ENCODE data around the gene POLL.

Gene POLL

DNA sequence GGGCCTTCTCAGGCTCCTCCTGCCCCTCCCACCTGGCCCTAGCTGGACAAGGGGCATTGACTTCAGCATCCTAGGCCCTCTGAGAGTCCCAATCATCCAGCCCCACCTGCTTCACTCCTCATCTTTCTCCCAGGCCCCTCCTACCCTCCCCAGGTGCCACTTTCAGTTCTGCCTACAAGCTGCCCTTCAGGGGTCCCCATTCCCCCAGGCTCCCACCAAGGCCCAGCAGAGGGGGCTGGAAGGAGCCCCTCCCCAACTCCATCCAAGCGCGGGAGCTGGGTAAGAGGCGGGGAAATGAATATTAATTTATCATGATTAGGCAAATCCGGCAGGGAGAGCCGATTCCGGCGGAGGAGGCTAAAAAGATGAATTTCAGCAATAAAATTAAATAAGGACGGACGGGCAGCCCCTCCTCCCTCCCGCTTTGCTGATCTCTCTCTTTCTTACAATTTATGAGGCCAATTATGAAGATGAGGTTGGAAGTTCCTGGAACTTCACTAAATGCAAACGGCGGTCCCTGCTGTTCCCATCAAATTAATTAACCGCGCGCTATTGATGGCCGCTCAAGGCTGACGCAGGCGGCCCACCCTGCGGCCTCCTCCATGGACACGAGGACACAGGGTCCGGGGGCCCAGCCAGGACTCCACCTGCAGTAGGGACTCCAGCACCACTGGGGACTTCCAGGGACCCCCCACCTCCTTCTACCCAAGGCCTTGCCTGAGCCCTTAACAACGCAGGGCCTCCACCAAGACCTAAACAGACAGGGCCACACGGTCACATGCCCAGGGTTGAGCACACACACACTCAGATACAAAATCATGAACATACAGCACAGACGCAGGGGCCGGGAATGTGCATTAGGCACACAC, 13.9 kb downstream of the POLL start:
- DNase-seq (ENCODE audit: low read depth, low spot score), result no peak

DNA sequence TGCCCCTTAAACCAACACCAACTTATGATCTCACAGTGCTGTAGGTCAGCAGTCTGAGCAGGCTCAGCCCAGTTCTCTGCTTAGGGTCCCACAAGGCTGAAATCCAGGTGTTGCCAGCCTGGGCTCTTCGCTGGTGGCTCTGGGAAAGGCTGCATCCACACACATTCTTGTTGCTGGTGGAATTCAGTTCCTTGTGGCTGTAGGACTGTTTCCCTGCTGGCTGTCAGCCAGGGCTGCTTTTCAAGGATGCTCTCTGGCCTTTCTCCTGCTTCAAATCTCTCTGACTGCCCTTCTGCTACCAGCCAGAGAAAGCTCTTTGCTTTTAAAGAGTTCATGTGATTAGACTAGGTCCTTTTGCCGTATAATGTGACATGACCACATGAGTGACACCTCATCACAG, 15.3 kb downstream of the POLL start:
- DNase-seq (ENCODE audit: low read depth, low spot score), result no peak

DNA sequence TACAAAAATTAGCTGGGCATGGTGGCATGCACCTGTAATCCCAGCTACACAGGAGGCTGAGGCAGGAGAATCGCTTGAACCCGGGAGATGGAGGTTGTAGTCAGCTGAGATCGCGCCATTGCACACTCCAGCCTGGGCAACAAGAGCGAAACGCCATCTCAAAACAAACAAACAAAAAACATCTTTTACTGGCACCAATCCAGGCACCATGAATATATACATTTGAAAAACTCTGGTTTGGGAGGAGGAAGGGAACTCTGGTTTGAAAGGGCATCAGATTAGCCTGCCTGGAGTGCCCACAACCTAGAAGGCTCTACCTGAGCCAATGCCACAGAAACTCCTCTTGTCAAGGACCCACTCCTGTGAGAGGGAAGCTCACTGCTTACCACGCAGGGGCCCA, 15.9 kb downstream of the POLL start:
- no peak for DNase-seq (ENCODE audit: low read depth, low spot score)

DNA sequence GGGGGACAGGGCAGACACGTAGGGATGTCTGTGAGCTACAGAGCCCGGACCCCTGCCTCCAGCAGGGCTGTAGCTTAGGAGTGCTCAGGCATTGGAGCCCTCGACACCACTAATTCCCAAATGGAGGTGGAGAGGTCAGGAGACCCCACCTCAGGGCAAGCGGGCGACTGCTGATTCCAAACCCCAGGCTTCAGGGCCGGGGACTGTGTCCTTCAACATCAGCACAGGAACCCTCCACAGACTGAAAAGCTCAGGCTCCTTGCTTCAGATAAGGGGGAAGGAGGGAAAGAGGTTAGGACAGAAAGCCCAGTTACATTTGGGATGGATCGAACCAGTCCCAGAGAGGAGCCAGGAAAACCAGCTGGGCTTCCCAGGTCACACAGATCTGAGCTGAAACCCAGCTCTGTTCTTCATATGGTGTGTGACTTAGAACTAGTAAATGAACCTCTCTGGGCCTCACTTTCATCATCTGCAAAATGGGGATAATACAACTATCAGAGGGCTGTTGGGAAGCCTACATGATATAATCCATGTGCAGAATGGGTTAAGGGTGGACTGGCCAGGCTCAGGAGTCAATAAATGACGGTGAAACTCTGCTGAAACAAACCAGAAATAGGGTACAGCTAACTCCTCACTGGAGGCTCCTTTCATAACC, 16.7 kb downstream of the POLL start:
- no peak for DNase-seq (ENCODE audit: low read depth, low spot score)

DNA sequence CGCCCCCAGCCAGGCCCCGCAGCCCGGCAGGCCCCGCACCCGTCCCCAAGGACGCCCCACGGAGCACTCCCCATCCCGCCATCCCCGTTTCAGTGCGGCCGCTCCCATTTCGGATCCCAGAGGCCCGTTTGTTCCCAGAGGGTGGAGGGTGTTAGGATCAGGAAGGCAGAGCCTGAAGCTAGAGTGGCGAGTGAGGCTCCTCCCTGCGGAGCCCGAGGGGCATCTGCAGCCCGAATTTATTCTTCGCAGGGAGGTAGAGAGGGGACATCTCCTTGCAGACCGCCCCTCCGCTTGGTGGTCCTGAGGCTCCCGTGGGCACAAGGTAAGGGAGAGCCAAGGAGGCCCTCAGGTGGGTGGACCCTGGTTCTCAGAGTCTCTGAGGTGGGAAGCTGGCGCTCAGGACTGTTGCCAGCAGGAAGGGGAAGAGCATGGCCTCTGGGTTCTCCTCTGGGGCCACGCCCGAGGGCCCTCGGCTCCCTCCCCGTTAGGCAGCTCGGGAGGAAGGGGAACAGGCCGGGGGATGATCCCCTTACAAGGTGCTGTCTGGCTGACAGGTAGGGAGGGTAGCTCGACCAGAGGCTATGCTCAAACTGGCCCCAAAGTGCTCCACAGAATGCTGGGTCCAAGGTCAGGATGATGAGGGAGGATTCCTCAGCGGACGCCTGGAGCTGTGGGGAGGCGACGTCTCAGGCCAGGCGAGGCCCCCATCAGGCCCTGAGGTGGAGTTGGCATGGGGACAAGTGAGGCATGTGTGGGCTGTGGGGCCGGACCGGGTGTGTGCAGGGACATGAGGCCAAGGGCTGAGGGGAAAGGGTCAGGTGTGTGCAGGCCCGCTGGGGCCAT, 17.4 kb downstream of the POLL start:
- DNase-seq (ENCODE audit: low read depth, low spot score), result no peak

DNA sequence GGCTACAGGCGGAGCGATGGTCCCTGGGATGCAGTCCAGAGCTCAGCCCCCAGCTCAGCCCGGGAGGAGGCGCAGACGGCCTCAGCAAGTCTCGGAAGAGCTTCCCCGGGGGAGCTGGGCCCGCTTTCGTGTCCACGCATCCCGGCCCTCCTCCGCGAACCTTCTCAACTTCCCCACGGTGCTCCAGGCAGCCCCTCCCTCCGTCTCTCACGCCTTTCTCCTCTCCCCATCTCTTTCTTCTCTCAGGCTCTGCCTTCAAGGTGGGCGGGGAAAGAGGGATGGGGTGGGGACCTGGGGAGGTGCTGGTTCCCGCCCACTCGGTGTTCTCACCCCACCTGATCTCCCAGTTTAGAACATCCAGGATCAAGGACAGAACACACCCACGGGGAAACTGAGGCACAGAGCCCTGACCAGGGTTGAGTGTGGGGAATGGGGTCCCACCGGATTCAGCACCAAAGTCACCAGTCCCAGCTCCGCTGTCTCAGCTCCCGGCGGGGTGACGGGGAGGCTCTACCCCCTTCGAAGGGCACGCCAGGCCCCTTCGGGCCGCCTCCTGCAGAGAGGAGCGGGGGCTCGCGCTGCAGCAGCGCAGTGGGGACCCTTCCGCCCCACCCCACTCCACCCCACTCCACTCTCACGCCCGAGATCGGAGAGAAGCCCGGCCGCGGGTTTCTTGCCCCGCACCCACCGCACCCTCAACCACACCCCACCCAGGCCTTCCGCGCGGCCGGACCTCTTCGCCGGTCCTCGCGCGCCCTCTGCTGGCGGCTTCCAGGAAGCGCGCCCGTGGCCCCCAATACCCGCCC, 18.2 kb downstream of the POLL start:
- DNase-seq (ENCODE audit: low read depth, low spot score), result peak; percentile 18

DNA sequence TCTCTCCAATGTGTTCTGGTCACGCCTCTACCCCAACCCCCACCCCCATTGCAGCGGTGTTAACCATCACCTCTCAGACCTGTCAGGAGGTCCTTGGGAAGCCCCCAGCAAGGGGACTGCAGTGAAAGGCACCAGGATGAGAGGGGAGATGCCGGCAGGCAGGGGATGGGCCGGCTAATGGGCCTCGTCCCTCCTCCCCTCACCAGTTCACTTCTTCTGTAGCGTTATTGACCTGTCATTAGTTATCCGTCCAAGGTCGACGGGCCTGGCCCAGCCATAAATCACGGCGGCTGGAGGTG, 18.8 kb downstream of the POLL start:
- DNase-seq (ENCODE audit: low read depth, low spot score), result no peak

DNA sequence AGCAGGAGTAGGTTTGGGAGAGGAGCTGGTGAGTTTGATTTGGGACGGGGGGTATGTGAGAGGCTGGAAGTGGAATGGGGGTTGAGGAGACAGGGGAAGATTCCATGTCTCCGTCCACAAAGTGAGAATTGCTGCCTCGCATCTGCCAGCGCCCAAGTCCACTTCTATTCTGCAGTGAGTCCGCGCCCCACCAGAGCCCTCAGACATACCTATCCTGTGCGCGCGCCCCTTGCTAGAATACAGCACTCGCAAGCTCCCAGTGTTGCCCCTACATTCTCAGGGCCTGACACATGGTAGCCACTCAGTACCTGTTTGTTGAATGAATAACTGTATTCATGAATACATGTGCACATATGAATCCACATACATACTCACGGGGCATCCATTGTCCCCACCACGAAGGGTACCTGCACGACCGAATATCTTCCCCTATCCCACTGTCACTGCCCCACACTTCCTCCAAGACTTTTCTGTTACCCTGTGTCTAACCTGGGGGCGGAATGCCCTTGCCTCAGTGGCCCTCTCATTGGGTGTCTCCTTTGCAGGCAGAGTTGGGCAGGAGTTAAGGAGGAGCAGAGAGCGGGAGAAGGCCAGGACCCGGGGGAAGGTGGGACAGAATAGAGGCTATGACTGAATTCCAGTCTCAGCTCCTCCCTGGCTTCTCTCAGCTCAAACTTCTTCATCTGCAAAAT, 19.9 kb downstream of the POLL start:
- DNase-seq (ENCODE audit: low read depth, low spot score), result no peak

DNA sequence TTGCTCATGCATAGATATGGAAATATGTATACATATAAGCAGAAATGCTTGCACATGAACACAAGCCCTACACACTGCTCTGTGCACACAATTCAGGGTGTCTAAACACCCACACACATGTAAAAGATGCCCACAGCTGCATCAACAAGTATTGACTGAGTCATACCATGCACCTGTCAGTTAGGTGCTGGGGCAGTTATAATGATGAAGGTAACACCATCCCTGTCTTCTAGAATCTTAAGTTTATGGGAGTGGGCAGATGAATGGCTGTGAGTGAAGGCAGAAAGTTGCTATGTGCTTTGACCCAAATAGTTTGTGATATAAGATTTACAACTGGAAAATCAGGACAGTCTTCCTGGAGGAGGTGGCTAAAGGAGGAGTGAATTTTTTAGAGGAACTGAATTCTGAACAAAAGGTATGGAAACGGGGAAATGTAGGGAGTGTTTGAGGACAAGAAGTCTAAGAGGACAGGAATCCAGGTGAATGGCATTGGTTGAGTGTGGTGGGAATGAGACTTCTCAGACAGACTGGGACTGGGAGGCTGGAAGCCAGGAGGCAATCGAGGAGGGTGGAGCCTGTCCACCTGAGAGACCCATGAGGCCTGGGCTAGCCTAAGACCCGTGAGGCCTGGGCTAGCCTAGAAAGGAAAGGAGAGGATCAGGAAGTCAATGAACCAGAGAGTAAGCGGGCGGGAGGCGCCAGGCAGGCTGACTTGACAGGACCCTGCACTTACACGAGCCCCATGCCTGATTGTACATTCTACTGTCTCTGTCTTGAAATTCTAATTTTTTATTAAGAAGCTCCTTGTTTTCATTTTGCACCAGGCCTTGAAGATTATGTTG, 20.7 kb downstream of the POLL start:
- DNase-seq (ENCODE audit: low read depth, low spot score), result no peak

DNA sequence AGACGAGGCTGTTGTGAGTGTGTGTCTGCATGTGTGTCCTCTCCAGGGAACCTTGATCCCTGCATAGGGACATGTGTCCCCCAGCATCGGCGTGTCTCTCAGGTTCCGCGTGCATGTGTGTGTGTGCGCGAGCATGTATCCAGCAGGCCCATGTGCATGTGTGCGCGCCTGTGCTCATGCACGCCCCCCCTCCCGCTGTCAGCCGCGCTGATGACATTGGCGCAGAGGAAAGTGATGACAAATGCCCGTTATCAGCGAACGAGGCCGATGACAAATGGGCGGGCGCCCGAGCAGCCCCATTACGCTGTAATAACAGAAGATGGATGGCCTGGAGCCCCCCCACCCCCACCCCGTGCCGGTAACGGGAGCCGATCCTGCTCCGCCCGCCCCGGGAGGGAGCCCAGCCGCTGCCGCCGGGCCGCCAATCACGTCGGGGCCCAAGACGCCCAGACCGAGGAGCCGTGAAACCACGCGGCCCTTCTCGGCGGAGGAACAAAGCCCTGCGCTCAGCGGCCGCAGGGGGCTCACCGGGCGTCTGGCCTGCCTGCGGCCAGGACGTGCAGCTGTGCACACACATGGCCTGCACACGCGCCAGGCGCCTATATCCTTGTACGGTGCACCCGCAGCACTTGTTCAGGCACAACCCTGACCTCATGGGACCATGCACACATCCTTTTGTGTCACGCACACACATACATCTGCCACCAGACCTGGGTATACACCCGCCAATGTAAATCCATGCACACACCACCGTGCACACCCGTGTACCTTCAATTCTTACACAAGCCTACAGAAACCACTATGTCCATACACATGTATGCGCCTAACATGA, 21.5 kb downstream of the POLL start:
- no peak for DNase-seq (ENCODE audit: low read depth, low spot score)

DNA sequence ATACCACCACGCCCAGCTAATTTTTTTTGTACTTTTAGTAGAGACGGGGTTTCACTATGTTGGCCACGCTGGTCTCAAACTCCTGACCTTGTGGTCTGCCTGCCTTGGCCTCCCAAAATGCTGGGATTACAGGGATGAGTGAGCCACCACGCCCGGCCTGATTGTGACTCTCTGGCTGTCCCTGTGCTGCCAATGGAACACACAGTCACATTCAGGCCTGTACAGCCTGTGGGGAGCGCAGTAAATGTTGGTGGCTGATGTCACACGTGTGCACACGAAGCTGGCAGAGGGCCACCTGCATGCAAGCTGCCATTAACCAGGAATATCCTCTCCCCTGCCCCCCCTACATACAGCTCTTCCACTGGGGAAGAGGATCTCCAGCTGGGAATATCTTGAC, 22.1 kb downstream of the POLL start:
- DNase-seq (ENCODE audit: low read depth, low spot score), result no peak

DNA sequence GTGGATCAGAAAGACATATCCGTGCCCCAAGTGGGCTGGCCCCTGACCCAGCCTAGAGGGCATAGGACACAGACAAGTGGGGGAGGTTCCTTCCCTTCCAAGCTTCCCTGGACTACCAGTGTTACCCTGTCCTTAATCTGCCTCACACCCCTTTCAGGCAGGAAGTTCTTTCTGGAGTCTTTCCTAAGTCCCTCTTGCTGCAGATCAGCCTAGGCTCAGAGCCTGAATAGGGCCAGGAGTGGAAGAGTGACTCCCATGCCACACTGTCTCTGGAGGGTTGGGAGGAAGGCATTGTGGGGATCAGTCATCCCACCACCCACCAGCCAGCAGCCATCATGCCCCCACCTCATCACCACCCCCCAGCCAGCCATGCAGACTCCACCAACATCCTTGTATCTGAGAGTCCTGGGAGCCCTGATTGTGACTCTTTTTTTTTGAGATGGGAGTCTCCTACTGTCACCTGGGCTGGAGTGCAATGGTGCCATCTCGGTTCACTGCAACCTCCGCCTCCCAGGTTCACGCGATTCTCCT, 22.6 kb downstream of the POLL start:
- no peak for DNase-seq (ENCODE audit: low read depth, low spot score)

DNA sequence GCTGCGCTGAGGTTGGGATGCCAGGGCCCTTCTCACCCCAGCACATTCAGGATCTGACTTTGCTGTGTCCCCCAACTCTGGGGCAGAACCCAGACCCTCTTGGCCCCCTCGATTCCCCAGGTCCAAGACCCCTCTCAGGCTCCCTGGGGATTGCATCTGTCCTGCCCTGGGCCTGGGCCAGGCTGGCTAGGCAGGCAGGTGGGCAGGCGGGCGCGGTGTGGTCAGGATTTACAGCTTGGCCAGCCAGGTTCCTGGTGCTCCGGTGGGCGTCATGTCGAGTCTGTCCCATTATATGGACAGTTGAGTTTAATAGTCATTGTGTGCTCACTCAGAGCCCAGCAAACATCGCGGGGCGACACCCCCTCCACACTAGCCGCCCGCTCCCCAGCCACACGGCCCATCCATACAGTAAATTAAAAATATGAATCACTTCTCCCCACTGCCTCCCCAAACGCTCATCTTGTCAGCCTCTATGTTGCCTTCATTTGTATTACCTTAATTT, 23.5 kb downstream of the POLL start:
- no peak for DNase-seq (ENCODE audit: low read depth, low spot score)

DNA sequence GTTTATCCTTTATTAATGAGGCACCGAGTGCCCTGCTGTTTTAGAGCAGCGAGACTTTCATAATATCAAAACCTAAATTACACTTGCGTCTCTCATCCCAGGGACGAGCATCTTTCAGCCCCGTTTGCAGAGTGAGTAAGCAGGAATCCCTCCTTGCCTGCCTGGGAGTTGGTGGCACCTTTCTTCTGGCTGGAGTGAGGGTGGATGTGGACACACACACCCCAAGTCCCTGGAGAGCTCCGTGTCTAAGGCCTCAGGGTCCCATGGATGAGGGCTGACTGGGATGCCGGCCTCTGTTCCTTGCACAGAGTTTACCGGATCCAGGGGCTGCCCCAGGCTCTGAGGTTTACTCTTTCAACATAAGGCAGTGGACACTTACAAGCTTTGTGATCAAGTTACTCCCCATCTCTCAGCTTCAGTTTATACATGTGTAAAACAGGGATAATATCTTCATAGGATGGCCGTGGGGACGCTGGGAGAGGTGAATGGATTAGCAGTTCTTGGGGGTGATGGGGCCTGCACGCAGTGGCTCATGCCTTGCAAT, 24.5 kb downstream of the POLL start:
- no peak for DNase-seq (ENCODE audit: low read depth, low spot score)

DNA sequence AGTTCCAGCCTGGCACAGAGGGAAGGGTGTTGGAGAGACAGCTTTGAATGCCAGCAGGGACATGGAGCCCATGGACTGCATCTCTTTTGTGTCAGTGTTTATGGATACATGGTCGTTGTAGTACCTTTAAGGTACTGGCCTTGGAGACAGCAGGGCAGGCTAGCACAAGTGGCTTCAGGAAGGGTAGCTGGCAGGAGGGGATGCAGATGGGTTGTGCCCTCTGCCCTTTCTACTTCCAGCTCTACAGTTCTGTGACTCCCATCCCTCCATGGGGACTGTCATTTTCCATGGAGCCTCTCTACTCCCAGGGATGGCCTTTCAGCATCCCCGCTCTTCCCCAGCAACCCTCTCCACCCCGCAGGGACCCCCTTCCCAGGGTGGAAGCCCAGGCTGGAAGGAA, 25.1 kb downstream of the POLL start:
- no peak for DNase-seq (ENCODE audit: low read depth, low spot score)

DNA sequence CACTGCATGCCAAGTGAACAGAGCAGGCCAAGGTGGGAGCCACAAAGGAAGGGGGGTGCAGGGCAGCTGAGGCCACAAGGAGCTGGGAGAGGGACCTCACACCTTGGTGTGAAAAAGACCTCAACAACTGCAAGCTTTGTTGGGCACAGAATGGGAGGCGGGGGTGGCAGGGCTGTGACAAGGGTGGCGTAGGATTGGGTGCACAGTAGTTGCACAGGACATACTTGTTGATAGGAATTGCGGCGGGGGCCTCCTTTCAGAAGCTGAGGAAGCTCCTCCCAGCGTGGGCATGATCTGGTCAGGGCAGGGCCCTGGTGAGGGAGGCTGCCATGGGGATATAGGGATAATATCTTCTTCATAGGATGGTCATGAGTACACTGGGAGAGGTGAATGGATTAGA, 25.8 kb downstream of the POLL start:
- no peak for DNase-seq (ENCODE audit: low read depth, low spot score)

DNA sequence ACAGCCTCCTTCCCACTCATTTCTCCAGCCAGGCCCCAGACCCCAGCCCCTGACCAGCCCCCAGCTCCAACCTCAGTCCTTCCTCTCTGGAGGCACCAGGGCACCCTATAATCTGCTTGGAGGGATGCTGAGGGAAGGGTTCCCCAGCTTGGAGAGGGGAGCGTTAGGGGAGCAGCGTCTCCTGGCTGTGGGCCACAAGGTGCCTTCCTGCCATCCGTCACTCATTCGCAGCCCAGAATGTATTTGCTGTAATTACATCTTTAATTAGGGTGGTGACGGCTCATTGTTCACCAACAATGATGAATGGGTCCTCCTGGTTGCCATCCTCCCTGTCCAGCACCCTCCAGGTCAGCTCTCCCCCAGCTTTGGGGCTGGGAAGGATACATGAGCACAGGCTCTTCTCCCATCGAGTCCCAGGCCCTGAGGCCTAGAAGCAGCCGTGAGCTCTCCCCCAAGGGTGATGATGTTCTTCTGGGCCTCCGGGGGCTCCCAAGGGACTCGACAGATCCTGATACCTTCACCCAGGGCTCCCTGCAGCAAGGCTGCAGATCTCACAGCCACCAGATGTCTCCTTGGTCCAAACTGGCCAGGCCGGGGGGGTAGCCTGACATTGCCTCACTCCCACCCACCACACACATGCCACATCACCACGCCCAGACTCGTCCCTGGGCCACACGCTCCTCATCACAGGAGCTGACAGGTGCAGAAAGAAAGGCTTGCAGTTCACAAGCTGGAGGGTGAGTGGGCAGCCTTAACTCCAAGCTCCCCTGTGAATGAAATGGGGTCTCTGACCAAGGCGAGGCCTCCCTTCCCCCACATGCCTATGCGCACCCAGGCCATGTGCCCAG, 26.8 kb downstream of the POLL start:
- no peak for DNase-seq (ENCODE audit: low read depth, low spot score)

Data from smooth muscle cell of the brain vasculature (primary cell).